Urothelium cell line (cell line): Measurements from ENCODE around the gene NLRC5.
A peak's percentile ranks its signal among the peaks of the same experiment; 100 is the strongest.
"Not testable (repeated sequence)": the region's sequence is repeated elsewhere in the genome, so short reads cannot be mapped to it uniquely, and the experiment has no call there.

Experiments
- DNase-seq: peaks from one replicate; pipeline ENCODE4 v3.0.0; 2011; ENCODE audit warnings: low spot score, mixed read lengths
- FAIRE-seq: peaks from 2 replicates; lab custom pipeline; 2011; peaks lifted over from hg19 to GRCh38; lab: Jason Lieb, UNC

The NLRC5 gene

GRCh38 chr16:57069635-57070370 is 80.4 kb downstream of the NLRC5 start:
- no peak for DNase-seq
- no peak for FAIRE-seq

GRCh38 chr16:57070424-57070823 is 81.1 kb downstream of the NLRC5 start:
- FAIRE-seq (no peak), DNase-seq (no peak)

GRCh38 chr16:57071081-57071732 is 81.8 kb downstream of the NLRC5 start:
- peak; percentile 95 for FAIRE-seq

GRCh38 chr16:57071831-57072582 is 82.7 kb downstream of the NLRC5 start:
- FAIRE-seq, result no peak
- DNase-seq, result peak; percentile 32

More at GRCh38 chr16:57071081-57071732, 81.8 kb downstream of the NLRC5 start:
- DNase-seq, result not testable (repeated sequence)

- no peak for FAIRE-seq
- DNase-seq, result no peak
These were observed 83.4 kb downstream of the NLRC5 start for GRCh38 chr16:57072616-57073275.

- DNase-seq, result no peak
- FAIRE-seq, result no peak
These were observed 88.4 kb downstream of the NLRC5 start for GRCh38 chr16:57077714-57078113.

GRCh38 chr16:57081744-57082143 is 92.4 kb downstream of the NLRC5 start:
- no peak for FAIRE-seq
- no peak for DNase-seq

- DNase-seq (no peak), FAIRE-seq (no peak)
These were observed 93.3 kb downstream of the NLRC5 start for GRCh38 chr16:57082664-57083063.

- no peak for FAIRE-seq
- no peak for DNase-seq
These were observed 94.2 kb downstream of the NLRC5 start for GRCh38 chr16:57083485-57084126.

GRCh38 chr16:57084257-57084770 is 95.0 kb downstream of the NLRC5 start:
- peak; percentile 83 for DNase-seq
- peak; percentile 88 for FAIRE-seq

- DNase-seq (no peak), FAIRE-seq (no peak)
These were observed 95.6 kb downstream of the NLRC5 start for GRCh38 chr16:57084996-57085395.

GRCh38 chr16:57087003-57087402 is 97.6 kb downstream of the NLRC5 start:
- no peak for DNase-seq
- no peak for FAIRE-seq

GRCh38 chr16:57089406-57089805 is 100.0 kb downstream of the NLRC5 start:
- DNase-seq, result no peak
- no peak for FAIRE-seq

- FAIRE-seq, result no peak
- DNase-seq, result peak; percentile 73
These were observed 102.0 kb downstream of the NLRC5 start for GRCh38 chr16:57091200-57091974.

- no peak for FAIRE-seq
- DNase-seq, result peak; percentile 87
These were observed 102.8 kb downstream of the NLRC5 start, which contains the start of gene CPNE2 for GRCh38 chr16:57091975-57092785. Gene CPNE2 (plus strand): TSS chr16:57092583. CDS start chr16:57110743, 18,160 bp downstream.

- DNase-seq (peak; percentile 75), FAIRE-seq (no peak)
These were observed 103.5 kb downstream of the NLRC5 start for GRCh38 chr16:57092786-57093411.

- DNase-seq, result no peak
- no peak for FAIRE-seq
These were observed 104.6 kb downstream of the NLRC5 start for GRCh38 chr16:57093666-57094564.
